ENCODE measurements around the gene DCLK1.

DNA sequence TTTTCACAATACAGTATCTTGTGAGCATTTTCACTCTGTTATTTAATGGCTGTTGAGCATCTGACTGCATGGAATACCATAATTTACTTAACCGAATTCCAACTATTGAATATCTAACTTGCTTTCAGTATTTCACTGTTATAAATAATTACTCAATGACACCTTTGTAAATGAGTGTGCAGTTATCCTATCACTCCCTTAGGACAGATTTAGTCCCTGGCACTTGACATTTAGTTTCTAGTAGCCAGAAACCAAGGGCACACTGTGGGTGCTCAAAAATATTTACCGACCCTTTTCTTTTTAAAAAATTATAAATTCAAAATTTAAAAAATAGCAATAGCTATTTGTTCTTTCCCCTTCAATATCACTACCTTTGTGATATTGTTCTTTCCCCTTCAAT lies 258.8 kb downstream of the DCLK1 start:
- no peak for TF ChIP-seq POLR2A (IDR thresholded peaks at IDR 0.05)
- TF ChIP-seq, protein P1, sequence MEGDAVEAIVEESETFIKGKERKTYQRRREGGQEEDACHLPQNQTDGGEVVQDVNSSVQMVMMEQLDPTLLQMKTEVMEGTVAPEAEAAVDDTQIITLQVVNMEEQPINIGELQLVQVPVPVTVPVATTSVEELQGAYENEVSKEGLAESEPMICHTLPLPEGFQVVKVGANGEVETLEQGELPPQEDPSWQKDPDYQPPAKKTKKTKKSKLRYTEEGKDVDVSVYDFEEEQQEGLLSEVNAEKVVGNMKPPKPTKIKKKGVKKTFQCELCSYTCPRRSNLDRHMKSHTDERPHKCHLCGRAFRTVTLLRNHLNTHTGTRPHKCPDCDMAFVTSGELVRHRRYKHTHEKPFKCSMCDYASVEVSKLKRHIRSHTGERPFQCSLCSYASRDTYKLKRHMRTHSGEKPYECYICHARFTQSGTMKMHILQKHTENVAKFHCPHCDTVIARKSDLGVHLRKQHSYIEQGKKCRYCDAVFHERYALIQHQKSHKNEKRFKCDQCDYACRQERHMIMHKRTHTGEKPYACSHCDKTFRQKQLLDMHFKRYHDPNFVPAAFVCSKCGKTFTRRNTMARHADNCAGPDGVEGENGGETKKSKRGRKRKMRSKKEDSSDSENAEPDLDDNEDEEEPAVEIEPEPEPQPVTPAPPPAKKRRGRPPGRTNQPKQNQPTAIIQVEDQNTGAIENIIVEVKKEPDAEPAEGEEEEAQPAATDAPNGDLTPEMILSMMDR (IDR thresholded peaks at IDR 0.05): no peak

Data from uterus (tissue), 2 donors.